NCI-H345 treated with DMSO at 0.1 percent for 48 hours (cell line): ENCODE results near the gene FOXO1.

Experiments used
- DNase-seq: peaks from one replicate; lab custom pipeline; 2025; ENCODE audit not compliant: unreplicated experiment; lab: John Stamatoyannopoulos, UW

Gene FOXO1

DNA sequence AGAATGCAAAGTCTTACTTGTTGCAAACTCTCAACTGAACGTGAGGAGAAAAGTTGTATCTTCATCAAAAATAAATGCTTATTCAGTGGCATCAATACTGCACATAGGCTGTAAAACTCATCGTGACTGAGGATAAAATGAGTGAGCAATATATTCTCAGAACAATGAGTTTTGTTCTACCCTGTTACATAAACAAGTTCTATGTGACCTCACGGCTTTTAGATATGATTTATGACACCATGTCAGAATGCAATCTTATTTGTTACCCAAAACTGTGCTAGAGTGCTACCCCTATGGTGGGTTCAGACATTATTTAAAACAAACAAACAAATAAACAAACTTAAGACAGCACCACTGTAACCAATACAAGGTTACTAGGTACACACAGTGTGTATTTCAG, 55.4 kb downstream of the FOXO1 start:
- no peak for DNase-seq

DNA sequence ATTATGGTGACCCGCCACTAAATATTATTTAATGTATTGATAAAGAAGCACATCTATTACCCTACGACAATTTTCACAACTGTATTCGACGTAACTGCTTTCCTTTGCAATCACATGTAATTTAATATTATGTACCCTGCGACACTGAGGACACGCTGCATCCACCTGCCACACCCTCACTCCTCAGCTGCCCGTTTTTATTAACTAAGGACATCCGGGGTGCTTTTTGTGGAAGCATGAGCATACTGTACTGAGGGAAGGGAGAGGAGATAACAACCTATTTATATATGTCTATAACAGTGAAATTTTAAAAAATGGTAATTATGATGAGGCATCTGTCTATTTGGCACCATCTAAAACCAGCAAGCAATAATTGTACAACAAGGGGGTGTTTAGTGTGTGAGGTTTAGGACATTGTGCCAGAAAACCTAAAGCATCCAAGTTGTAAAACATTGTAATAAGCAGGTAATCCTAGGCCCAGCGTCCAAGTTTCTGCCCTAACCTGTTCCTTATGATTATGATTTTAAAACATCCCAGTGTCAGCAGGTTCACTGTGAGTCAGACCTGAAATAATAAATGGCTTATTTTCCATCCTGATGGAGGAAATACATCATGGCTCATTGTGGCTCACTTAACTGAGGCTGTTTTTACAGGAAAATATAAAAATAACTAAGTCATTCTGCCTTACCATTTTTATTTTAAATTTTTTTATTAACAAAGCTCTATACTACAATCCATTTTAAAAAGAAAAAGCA, 56.3 kb downstream of the FOXO1 start:
- DNase-seq: no peak

DNA sequence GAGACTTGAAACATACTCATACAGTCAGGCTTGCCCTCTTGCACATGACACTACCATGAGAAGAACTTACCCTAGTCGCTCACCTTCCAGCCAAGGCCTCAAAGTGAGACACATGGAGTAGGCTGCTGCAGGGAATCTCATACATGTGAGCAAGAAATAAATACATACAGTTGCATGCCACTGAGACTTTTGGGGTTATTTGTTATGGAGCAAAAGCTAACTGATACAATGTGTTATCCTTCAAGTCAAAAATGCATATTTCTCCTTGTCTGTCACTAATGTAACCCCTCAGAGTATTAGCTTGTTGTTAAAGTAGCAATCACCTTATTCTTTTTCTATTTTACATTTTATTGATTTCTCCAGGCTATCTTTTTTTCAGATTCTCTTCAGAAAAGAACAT, 58.1 kb downstream of the FOXO1 start:
- DNase-seq: no peak

DNA sequence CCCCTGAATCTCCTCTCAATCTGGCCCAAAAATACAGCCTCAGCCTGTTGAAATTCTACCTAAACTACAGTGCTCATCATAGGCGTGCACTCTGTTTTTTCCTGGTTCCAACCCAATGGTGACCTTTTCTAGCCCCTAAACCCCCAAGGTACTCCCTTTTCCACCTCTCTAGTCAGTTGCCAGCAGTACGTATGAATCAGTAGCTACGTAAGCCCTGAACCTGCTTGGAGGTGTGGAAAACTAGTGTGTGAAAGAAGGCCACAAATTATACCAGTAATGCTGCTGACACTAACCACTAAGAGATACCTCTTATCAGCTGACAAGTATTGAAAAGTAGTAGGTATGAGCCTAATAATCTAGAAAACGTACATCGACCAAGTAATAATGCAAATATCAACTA, 60.9 kb downstream of the FOXO1 start:
- DNase-seq: no peak

DNA sequence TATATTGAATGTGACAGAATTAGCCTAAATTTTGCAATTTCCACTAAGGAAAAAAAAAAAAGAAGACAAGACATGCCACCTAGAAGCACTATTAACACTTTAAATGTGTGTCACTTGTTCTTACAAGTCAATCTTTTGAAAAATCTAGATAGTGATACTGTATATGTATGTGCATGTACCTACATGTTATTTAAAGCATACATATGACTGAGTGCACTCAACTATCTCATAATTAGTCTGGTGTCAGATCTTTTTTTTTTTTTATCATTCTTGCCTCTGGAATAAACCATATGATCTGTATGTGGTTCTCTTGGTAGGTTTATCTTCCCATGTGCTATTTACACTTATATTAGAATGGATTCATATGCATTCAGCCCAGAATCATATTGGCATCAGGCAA, 62.3 kb downstream of the FOXO1 start:
- DNase-seq: no peak

DNA sequence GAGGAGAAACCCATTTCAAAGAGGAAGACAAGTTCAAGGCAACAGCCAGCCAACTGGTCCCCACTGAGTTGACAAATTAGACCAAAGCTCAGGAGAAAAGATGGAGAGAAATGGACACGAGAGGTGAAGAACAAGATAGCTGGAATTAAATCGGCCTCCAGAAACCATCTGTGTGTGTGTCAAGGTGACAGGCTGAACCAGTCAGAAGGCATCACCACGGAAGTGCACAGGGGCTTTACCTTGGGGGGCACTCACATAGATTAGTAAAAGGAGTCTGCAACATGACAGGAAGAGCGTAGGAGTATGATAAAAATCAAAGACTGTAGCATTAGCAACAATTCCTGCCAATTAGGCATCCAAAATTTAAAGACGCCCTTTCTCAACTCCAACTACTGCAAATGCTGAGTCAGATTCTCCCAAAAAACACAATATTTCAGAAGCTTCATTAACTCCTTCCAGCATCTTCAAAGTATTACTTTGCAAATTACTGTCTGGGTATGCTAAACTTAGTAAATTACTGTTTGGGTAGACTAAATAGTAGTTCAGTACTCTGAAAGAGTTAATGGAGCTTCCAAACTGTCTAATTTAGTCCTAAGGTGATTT, 66.2 kb downstream of the FOXO1 start:
- DNase-seq: no peak

DNA sequence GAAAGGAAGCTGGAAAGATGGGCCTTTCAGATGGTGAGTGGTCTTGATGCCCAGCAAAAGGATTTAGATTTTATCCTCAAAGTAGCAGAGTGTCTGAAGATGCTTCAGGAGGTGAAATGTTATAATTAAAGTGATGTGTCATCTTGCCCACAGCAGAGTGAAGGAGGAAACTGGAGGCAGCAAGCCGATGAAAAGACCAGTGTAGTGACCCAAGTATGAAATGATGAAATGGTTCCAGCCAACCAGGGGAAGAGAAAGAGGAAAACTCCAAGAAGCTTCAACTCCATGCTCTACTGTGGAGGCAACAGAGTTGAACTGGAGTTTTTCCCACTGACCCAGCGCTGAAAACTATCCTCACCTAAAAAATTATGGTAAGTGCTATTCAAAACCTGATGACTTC, 66.7 kb downstream of the FOXO1 start:
- no peak for DNase-seq

DNA sequence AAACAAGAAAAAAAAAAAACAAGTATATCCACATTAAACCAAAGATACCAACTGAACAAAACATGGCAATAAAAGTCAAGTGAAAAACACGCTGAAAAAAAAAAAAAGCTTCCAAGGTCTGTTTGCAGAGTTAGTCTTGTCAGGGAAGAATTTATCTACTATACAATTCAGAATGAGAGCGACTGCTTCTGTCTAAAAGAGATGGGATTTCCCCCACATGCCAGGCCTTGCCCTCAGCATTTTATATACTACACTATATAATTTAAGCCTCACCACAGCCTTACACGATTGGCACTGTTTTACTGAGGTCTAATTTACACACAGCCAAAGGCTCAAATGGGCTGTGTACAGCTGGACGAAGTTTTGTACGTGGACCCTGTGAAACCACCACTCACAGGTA, 67.3 kb downstream of the FOXO1 start:
- DNase-seq: no peak

DNA sequence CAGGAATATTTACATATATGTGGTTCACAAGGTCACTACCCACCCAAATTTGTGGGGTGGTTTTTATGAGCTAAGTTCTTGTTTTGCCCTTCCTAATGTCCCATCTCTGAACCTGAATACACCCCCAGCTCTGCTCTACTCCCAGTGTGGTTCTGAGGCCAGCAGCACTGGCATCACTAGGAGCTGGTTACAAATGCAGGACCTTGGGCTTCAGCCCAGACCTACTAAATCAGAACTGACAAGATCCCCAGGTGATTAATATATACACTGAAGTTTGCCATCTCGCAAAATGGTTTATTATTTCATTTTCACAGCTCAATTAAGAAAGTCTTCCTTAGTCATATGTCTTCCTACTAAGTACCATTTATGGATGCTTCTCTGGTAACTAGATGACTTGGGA, 67.9 kb downstream of the FOXO1 start:
- no peak for DNase-seq

DNA sequence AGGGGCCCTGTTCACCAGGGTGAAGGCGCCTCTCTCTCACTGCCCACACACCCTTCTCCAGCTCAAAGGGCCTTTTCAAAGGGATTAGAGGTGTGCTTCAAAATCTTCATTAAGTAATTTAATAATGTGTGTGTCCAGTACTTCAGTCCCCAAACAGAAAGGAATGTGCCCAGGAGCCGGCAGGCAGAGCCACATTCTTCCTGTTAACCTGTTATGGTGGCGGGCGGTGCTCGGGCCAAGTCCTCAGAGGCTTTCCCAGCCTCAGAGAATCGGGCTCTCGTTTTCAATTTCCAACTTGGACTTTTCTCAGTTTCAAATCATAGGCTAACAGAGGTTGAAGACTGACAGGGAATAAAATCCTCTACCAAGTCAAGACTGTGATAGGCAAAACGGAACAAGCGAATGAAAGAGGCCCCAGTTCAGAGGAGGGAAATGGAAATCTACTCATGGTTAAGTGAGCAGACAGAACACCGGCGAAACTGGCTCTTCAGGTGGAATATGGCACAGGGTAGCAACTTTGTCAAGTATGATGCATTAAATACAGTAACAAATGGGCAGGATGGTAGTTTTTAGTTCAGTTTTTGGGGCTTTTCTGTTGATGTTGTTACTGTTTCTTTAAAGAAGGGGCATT, 68.6 kb downstream of the FOXO1 start:
- no peak for DNase-seq

DNA sequence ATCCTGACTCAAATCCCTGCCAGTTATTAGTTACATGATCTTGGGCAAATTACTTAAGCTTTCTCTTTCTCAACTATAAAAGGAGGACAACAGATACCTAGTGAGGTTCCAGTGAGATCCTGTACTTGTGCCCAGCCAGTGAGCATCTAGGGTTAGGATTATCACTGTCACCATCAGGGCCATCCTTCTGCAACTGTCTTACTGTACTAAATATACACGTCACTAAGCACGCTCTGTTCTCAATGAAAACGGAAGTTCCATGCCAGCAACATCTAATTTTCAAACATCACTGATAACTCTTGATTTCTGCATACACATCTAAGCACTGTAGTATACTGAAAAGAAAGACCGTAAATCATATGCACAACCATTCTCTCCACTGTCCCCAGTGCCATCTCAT, 70.0 kb downstream of the FOXO1 start:
- no peak for DNase-seq

DNA sequence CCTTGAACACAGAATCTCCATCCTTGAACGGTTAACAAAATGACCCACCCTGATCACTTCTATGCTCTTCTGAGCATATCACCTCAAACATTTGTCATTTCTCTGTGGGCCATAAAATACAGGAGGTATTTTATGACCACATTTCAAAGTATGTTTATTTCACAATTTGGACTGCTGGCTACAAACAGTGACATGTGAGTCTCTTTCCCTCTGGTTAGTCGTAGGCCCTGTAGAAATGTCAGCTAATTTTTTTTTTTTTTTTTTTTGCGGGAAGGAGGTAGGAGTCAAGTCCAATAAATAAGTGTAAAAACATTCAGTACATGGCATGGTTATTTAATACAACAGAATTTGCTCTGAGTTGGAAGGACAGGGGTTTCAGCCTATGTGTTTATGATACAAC, 70.7 kb downstream of the FOXO1 start:
- no peak for DNase-seq

DNA sequence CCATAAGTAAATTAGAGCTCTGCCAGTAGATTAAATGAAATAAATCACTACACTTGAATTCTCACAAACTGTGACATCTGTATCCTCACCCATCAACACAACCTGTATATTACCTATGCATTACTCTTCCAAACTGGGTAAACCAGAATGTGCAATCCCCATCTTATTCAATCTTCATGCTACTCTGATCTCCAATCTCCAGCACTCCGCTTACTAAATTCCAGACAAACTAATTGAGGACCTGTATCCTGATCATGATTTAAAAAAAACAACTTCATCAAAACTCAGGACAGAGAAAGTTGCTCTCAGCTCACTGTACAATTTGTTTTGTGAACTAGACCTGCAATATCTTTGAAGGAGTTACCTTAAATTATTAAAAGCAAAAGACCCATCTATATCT, 74.4 kb downstream of the FOXO1 start:
- no peak for DNase-seq

DNA sequence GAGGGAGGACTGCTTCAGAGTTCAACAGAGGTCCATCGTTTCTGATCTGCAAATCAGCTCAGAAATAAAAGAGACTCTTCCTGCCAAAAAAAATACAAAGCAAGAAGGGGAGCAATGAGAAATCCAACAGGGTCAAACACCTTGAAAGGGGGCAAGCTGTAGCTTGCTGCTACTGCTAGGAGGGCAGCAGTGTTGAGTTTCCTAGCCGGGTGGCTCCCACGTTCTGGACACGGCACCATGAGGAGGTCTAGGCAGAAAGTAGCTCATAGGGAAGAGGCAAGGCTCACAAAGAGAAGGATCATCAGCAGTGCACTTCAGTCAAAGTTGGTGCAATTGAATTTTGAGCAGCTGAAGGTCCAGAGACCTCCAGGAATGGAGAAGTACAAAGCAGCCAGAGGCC, 75.3 kb downstream of the FOXO1 start:
- DNase-seq: no peak

DNA sequence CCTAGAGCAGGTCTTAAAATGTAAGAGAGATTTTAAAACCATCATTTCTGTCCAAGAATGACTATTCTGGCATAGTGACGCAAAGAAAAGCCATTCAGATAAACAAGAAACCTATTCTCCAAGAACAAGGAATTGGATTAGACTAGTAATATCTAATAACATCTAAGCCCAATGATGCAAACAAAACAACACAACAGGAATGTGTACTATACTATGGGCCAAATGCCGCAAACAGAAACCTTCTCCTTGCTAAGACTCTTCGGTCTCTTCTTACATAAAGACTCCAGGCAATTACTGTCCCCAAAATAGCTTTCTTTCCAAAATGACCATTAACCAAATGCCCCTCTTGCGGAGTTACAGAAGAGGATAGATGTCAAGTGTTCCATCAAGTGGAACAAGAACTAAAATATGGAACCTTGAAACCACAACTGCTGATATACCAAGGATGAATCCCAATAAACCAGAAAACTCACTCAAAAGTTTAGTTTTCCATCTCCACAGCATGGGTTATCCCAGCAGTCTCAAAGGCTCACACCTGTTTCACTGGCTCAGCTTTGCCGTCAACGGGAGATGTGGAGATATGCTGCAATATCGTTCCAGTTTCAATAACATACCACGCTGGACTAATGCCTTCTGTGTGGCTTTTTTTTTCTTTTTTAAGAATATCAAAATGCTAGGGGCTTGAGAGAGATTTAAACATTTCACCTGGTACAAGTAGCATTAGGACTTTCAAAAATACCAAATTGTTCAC, 76.2 kb downstream of the FOXO1 start:
- DNase-seq: no peak

DNA sequence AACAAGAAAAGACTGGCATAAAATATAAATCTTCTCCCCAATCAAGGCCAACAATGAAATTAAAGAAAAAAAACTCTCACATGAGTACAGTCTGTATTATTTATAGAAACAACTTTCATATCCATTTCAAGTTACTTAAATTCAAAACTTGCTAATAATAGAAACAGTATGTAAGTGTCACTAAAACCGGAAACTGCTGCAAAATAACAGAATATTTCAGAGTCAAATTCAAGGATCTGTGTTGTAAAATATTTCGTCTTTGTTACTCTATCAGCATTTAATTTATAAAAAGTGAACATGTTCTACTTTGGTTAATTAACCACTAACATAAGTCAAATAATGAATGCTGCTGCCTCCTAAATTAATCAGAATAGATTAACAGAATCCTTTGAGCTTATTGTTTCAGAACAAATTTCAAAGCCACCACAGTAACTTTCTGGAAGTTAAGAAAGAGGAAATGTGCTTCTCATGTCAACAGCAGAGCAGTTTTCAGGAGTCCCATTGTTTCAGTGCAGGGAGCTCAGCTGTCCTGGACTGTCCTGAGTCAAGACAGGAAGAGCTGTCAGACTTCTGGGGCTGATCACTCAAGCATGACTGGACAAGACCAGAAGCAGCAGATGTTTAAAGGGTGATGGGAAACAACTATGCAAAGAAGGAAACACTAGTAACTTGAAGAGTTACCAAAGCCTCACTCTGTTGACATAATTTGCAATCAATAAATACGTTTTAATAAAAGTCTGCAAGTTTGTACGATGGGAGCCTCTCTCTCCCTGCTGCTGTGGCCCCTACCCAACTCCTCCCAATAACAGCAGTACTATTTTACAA, 76.9 kb downstream of the FOXO1 start:
- DNase-seq: no peak

DNA sequence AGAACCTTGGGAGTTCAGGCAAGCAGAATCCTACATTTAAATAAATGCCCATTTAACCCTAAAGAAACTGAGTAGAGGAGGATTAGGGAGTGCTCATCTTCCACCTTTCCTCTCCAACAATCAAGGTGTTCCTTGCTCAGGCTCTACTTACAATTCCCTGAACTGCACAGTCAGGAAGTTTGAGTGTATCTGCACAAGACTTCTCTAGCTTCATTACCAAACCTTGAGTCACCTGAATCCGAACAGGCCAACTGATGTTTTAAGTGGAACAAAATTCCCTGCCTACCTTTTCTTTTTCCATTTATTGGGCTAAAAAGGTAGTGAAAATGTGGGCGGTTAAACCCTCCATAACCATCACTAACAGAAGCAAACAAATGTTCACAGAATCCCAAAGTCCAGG, 78.3 kb downstream of the FOXO1 start:
- DNase-seq: no peak

DNA sequence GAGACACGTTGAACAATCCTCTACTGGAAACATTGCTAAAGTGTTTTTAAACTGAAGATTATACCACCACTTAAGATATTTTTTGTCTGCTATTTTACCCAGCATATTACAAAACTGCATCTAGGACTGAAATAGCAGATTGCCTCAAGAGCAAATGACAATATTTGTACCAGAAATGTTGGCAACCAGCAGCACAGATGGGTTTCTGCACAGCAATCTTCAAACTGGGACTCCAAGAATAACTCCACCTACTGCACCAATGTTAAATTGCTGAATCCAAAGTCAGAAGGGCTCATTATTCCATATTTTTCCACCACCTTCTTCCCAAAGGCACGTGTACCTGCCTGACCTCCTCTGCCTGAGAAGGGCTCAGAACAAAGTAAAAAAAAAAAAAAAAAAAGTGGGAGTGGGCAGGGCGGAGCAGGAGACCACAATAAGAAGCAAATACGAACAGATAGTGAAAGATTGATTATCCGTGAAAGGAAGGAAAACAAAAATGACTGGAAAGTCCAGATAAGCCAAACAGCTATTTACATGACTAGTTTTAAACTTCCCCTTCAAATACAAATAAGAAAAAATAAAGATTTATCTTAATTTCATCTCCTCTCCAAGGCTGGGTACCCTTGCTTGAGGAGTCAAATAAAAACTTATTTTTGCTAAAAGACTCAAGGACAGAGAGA, 79.4 kb downstream of the FOXO1 start:
- DNase-seq: no peak

DNA sequence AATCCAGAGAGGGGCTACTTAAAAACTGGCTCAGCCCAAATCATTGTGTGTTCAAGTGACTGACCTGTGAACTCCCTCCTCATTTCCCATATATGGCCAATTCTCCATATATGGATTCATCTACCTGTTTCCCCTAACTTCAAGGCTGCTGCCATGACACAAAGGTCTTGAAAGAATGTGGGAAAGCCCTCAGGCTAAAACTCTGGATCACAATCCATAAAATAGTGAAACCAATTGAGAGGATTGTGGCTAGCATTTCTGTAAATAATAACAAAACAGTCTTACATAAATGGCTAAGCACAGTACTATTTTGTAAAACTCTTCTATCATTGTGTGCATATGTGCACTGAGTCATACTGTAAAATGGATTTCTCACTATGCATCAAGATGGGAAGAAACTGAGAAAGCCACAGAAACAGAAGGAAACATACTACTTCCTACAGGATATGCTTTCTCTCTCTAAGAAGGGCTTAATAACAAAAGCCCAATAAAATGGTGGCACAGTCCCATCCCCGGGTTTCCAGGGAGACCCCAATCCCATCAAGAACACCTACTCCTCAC, 80.5 kb downstream of the FOXO1 start:
- no peak for DNase-seq

DNA sequence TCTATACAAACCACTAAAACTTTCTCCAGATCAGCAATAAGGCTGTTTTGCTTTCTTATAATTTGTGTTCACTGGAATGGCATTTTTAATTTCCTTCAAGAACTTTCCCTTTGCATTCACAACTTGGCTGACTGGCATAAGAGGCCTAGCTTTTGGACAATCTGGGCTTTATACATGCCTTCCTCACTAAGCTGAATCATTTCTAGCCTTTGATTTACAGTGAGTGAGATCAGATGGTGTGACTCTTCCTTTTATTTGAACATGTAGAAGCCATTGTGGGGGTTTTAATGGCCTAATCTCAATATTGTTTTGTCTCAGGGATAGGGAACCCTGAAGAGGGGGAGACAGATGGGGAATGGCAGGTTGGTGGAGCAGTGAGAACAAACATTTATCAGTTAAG, 82.7 kb downstream of the FOXO1 start:
- DNase-seq: no peak
